ENCODE data around the gene ZNHIT6. TPM values are rescaled to one million over a fixed set of nuclear protein-coding genes. Genes with fewer than 3 reads are reported as not detected.

Gene ZNHIT6
- total RNA-seq, 4 donors from 2014 or later: 13.6 to 31.2 (median 23.2) TPM

GRCh38 chr1:85683292-85684025, 24.8 kb downstream of the ZNHIT6 start:
- Histone ChIP-seq H3K36me3 (no peaks in the 10 kb centered on the region), H3K27ac (no peak overlapping the region), H3K4me3 (no peak overlapping the region), H3K27me3 (no peaks in the 10 kb centered on the region), H3K9me3 (no peaks in the 10 kb centered on the region), H3K4me1 (no peaks in the 10 kb centered on the region)
- no peak for DNase-seq
- intact Hi-C loops (cut with DNase I; ENCODE audit: low total_unique reads): no loop called here
- TF ChIP-seq POLR2A (IDR thresholded peaks at IDR 0.05): no peak
- TF ChIP-seq, protein P1, sequence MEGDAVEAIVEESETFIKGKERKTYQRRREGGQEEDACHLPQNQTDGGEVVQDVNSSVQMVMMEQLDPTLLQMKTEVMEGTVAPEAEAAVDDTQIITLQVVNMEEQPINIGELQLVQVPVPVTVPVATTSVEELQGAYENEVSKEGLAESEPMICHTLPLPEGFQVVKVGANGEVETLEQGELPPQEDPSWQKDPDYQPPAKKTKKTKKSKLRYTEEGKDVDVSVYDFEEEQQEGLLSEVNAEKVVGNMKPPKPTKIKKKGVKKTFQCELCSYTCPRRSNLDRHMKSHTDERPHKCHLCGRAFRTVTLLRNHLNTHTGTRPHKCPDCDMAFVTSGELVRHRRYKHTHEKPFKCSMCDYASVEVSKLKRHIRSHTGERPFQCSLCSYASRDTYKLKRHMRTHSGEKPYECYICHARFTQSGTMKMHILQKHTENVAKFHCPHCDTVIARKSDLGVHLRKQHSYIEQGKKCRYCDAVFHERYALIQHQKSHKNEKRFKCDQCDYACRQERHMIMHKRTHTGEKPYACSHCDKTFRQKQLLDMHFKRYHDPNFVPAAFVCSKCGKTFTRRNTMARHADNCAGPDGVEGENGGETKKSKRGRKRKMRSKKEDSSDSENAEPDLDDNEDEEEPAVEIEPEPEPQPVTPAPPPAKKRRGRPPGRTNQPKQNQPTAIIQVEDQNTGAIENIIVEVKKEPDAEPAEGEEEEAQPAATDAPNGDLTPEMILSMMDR (IDR thresholded peaks at IDR 0.05): no peak

GRCh38 chr1:85681087-85681486, 27.1 kb downstream of the ZNHIT6 start:
- Histone ChIP-seq H3K9me3 (no peaks in the 10 kb centered on the region), H3K27me3 (no peaks in the 10 kb centered on the region), H3K36me3 (no peaks in the 10 kb centered on the region), H3K27ac (no peak overlapping the region), H3K4me1 (no peaks in the 10 kb centered on the region), H3K4me3 (no peak overlapping the region)
- TF ChIP-seq, protein P1 (IDR thresholded peaks at IDR 0.05): no peak
- no peak for TF ChIP-seq POLR2A (IDR thresholded peaks at IDR 0.05)
- DNase-seq: no peak
- intact Hi-C loops (cut with DNase I; ENCODE audit: low total_unique reads): no loop called here

GRCh38 chr1:85678193-85678592, 30.0 kb downstream of the ZNHIT6 start:
- H3K27ac ChIP-seq: no peak overlapping the region
- TF ChIP-seq, protein P1 (IDR thresholded peaks at IDR 0.05): no peak
- no peak for TF ChIP-seq POLR2A (IDR thresholded peaks at IDR 0.05)
- peaks cover 0 to 3% of the 10 kb centered on the region in 2 donors for H3K36me3 ChIP-seq
- no peaks in the 10 kb centered on the region for H3K9me3 ChIP-seq
- DNase-seq: no peak
- H3K4me1 ChIP-seq: no peaks in the 10 kb centered on the region
- no peaks in the 10 kb centered on the region for H3K27me3 ChIP-seq
- H3K4me3 ChIP-seq: no peak overlapping the region
- intact Hi-C loops (cut with DNase I; ENCODE audit: low total_unique reads): no loop called here

GRCh38 chr1:85677656-85678055, 30.6 kb downstream of the ZNHIT6 start:
- peaks cover 0 to 3% of the 10 kb centered on the region in 2 donors for H3K36me3 ChIP-seq
- TF ChIP-seq, protein P1 (IDR thresholded peaks at IDR 0.05): no peak
- no peak for TF ChIP-seq POLR2A (IDR thresholded peaks at IDR 0.05)
- no peak for DNase-seq
- H3K27ac ChIP-seq: no peak overlapping the region
- H3K9me3 ChIP-seq: no peaks in the 10 kb centered on the region
- H3K27me3 ChIP-seq: no peaks in the 10 kb centered on the region
- no peak overlapping the region for H3K4me3 ChIP-seq
- no peaks in the 10 kb centered on the region for H3K4me1 ChIP-seq
- intact Hi-C loops (cut with DNase I; ENCODE audit: low total_unique reads): no loop called here

DNA sequence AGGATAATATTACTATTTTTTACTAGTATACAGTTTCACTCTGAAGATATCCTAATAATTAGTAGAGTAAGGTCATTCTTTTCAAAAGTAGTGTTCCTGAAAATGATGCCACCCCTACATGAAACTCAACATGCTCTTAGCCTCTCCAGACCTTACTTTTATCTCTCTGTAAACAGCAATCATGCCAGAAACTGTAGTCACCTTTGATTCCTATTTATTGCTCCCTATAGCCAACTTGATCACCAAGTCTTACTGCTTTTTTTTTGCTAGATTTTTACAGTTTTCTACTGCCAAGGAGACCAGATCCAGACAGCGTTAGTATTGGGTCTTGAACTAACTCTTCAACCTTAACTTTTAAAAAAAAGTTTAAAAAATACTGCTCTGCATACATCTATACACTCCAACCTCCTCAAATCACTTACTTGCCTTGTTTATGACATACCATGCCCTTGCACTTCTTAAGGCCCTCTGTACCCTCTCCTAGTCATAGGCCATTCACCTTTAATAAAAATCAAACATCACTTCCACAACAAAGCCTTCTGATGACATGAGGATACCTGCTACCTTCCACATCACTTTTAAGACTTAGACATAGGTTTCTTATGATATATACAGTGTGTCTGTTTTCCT, 36.1 kb downstream of the ZNHIT6 start:
- no peaks in the 10 kb centered on the region for H3K27me3 ChIP-seq
- no peak for DNase-seq
- H3K4me1 ChIP-seq: no peaks in the 10 kb centered on the region
- intact Hi-C loops (cut with DNase I; ENCODE audit: low total_unique reads): no loop called here
- TF ChIP-seq POLR2A (IDR thresholded peaks at IDR 0.05): no peak
- TF ChIP-seq, protein P1 (IDR thresholded peaks at IDR 0.05): no peak
- H3K36me3 ChIP-seq: peaks cover 0 to 3% of the 10 kb centered on the region in 2 donors
- no peak overlapping the region for H3K27ac ChIP-seq
- no peak overlapping the region for H3K4me3 ChIP-seq
- no peaks in the 10 kb centered on the region for H3K9me3 ChIP-seq

Measured in uterus (tissue), 4 donors.